ENCODE measurements around the gene THOC5. TPM values are rescaled to one million over a fixed set of nuclear protein-coding genes. Genes with fewer than 3 reads are reported as not detected.

The THOC5 gene
- total and polyA plus RNA-seq, 4 donors = 21.0 to 51.8 (median 27.9) TPM

DNA sequence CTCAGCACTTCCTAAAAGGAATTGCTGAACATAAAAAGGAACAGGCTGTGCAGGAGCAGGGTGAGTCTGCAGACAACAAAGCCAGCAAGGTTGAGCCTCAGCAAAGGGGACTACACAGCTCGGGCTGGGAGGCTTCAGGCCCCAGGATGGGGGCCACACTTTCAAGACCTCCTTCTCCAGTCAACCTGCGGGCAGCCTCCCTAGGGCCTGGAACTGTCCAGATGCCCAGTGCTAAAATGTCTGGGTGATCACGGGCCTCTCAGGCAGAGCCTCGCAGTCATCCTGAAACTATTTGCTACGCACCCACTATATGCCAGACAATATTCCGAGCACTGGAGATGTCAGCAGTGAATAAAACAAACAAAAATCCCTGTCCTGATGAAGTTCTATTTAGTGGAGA, 77.4 kb downstream of the THOC5 start:
- peaks cover 0 to 16% (median 0%) of the 10 kb centered on the region in 4 donors for H3K9me3 ChIP-seq (ENCODE audit: control insufficient read depth in 4 of 4, insufficient read depth in 3 of 4, low read length in 3 of 4)
- DNase-seq (no peak), ATAC-seq (ENCODE audit: insufficient read depth, low FRiP score) (no peak)
- H3K27ac ChIP-seq (ENCODE audit: low read depth in 1 of 2, low read length in 1 of 2) = no peak overlapping the region
- H3K9ac ChIP-seq (ENCODE audit: insufficient read depth in 1 of 2, low read length in 2 of 2) = no peak overlapping the region
- no peaks in the 10 kb centered on the region for H3K36me3 ChIP-seq (ENCODE audit: control insufficient read depth in 4 of 4, insufficient read depth in 4 of 4, low read length in 4 of 4)
- peaks cover 3 to 19% (median 17%) of the 10 kb centered on the region in 3 donors for H3K27me3 ChIP-seq (ENCODE audit: control insufficient read depth in 3 of 3, insufficient read depth in 3 of 3, low read length in 2 of 3)
- H3K4me1 ChIP-seq (ENCODE audit: control insufficient read depth in 5 of 5, insufficient read depth in 5 of 5, low read length in 5 of 5) = peaks cover 0 to 18% (median 0%) of the 10 kb centered on the region in 5 donors
- H3K4me3 ChIP-seq = no peak overlapping the region
- WGBS, 2 donors = 63 to 72% methylated on average over 6 of the region's 6 CpGs
- TF ChIP-seq, protein P1, sequence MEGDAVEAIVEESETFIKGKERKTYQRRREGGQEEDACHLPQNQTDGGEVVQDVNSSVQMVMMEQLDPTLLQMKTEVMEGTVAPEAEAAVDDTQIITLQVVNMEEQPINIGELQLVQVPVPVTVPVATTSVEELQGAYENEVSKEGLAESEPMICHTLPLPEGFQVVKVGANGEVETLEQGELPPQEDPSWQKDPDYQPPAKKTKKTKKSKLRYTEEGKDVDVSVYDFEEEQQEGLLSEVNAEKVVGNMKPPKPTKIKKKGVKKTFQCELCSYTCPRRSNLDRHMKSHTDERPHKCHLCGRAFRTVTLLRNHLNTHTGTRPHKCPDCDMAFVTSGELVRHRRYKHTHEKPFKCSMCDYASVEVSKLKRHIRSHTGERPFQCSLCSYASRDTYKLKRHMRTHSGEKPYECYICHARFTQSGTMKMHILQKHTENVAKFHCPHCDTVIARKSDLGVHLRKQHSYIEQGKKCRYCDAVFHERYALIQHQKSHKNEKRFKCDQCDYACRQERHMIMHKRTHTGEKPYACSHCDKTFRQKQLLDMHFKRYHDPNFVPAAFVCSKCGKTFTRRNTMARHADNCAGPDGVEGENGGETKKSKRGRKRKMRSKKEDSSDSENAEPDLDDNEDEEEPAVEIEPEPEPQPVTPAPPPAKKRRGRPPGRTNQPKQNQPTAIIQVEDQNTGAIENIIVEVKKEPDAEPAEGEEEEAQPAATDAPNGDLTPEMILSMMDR (IDR thresholded peaks at IDR 0.05; ENCODE audit: control extremely low read depth, extremely low read depth) = no peak

- TF ChIP-seq, protein P1 (IDR thresholded peaks at IDR 0.05; ENCODE audit: control extremely low read depth, extremely low read depth) = no peak
- Histone ChIP-seq H3K4me1 (ENCODE audit: control insufficient read depth in 5 of 5, insufficient read depth in 5 of 5, low read length in 5 of 5) (peaks cover 0 to 12% (median 0%) of the 10 kb centered on the region in 5 donors), H3K27me3 (ENCODE audit: control insufficient read depth in 3 of 3, insufficient read depth in 3 of 3, low read length in 2 of 3) (peaks cover 3 to 19% (median 17%) of the 10 kb centered on the region in 3 donors), H3K36me3 (ENCODE audit: control insufficient read depth in 4 of 4, insufficient read depth in 4 of 4, low read length in 4 of 4) (no peaks in the 10 kb centered on the region), H3K4me3 (no peak overlapping the region), H3K9me3 (ENCODE audit: control insufficient read depth in 4 of 4, insufficient read depth in 3 of 4, low read length in 3 of 4) (peaks cover 0 to 11% (median 0%) of the 10 kb centered on the region in 4 donors), H3K9ac (ENCODE audit: insufficient read depth in 1 of 2, low read length in 2 of 2) (no peak overlapping the region), H3K27ac (ENCODE audit: low read depth in 1 of 2, low read length in 1 of 2) (no peak overlapping the region)
- 77 to 90% methylated on average over 8 of the region's 8 CpGs for WGBS, 2 donors
- ATAC-seq (ENCODE audit: insufficient read depth, low FRiP score) (no peak), DNase-seq (no peak)
These were observed 78.0 kb downstream of the THOC5 start for GRCh38 chr22:29475550-29475949.

GRCh38 chr22:29473001-29473400, 80.6 kb downstream of the THOC5 start:
- TF ChIP-seq, protein P1 (IDR thresholded peaks at IDR 0.05; ENCODE audit: control extremely low read depth, extremely low read depth) = no peak
- no peaks in the 10 kb centered on the region for H3K4me1 ChIP-seq (ENCODE audit: control insufficient read depth in 5 of 5, insufficient read depth in 5 of 5, low read length in 5 of 5)
- peaks cover 0 to 2% (median under 1%) of the 10 kb centered on the region in 3 donors for H3K27me3 ChIP-seq (ENCODE audit: control insufficient read depth in 3 of 3, insufficient read depth in 3 of 3, low read length in 2 of 3)
- no peak overlapping the region for H3K27ac ChIP-seq (ENCODE audit: low read depth in 1 of 2, low read length in 1 of 2)
- peaks cover 0 to 6% (median 0%) of the 10 kb centered on the region in 4 donors for H3K9me3 ChIP-seq (ENCODE audit: control insufficient read depth in 4 of 4, insufficient read depth in 3 of 4, low read length in 3 of 4)
- 72 to 79% methylated on average over 5 of the region's 5 CpGs for WGBS, 2 donors
- no peaks in the 10 kb centered on the region for H3K36me3 ChIP-seq (ENCODE audit: control insufficient read depth in 4 of 4, insufficient read depth in 4 of 4, low read length in 4 of 4)
- H3K4me3 ChIP-seq = no peak overlapping the region
- DNase-seq = no peak
- H3K9ac ChIP-seq (ENCODE audit: insufficient read depth in 1 of 2, low read length in 2 of 2) = no peak overlapping the region
- ATAC-seq (ENCODE audit: insufficient read depth, low FRiP score) = no peak

All from lung (tissue), 12 donors.